GM21381 (cell line): ENCODE data around the gene SMIM35.

ENCODE experiments used
- ATAC-seq: cut with Tn5 transposase; IDR thresholded peaks from one replicate; pipeline ENCODE4 v1.9.1; 2021; ENCODE audit warnings: mild to moderate bottlenecking, moderate library complexity; ENCODE audit not compliant: unreplicated experiment

The SMIM35 gene

GRCh38 chr11:118111019-118111743 is 24.4 kb upstream of the SMIM35 start:
- no peak for ATAC-seq

GRCh38 chr11:118109231-118109630 is 22.5 kb upstream of the SMIM35 start:
- ATAC-seq, result no peak

- ATAC-seq, result no peak
Observed at GRCh38 chr11:118108513-118108912, 21.8 kb upstream of the SMIM35 start.

DNA sequence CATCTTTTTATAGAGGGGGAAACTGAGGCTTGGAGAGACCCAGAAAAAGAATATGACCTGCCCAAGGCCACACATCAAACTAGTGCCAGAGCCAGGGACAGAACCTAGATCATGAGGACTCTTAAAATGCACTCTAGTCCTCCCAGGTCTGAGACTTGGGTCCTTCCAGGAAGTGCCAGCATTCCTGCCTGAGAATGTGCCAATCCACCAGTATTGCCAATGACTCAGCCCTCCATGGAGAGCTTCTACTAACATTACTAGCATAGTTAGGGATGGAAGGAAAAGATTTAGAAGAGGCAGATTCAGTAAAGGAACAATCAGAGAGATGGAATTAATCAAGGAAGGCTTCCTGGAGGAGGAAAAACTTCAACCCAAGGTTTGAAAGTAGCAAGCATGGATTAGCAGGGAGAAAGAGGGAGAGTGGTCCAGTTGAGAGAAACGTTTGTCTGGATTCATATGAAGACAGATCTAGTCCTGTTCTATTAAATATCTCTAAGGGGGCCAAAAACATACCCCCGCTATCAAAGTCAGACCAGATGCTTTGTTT is 20.1 kb upstream of the SMIM35 start:
- no peak for ATAC-seq

- ATAC-seq, result no peak
Observed at GRCh38 chr11:118105657-118106305, 19.0 kb upstream of the SMIM35 start.

GRCh38 chr11:118104491-118104890 is 17.7 kb upstream of the SMIM35 start:
- ATAC-seq, result no peak

DNA sequence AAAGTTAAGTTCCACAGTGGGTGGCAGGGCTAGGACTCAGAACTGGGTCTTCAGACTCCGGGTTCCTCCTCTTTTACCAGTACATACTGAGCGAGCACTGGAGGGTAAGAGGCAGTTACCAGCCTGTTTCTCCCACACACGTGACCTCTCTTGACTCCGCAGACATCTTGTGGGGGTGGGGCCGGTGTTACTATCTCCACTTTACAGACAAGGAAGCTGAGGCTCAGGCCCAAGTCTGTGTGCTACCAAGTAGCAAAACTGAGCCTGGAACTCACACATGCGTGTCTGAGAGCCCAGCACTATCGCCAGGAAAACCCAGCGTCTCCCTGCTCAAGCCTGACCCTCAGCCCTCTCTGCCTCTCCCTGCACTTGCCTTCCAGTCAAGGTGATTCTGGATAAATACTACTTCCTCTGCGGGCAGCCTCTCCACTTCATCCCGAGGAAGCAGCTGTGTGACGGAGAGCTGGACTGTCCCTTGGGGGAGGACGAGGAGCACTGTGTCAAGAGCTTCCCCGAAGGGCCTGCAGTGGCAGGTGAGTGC is 16.0 kb upstream of the SMIM35 start:
- ATAC-seq, result no peak

- no peak for ATAC-seq
Observed at GRCh38 chr11:118100691-118101232, 14.0 kb upstream of the SMIM35 start.

- ATAC-seq, result no peak
Observed at GRCh38 chr11:118099838-118100556, 13.2 kb upstream of the SMIM35 start.

- ATAC-seq, result no peak
Observed at GRCh38 chr11:118098996-118099837, 12.5 kb upstream of the SMIM35 start.

GRCh38 chr11:118095967-118096367 is 9.2 kb upstream of the SMIM35 start:
- no peak for ATAC-seq

DNA sequence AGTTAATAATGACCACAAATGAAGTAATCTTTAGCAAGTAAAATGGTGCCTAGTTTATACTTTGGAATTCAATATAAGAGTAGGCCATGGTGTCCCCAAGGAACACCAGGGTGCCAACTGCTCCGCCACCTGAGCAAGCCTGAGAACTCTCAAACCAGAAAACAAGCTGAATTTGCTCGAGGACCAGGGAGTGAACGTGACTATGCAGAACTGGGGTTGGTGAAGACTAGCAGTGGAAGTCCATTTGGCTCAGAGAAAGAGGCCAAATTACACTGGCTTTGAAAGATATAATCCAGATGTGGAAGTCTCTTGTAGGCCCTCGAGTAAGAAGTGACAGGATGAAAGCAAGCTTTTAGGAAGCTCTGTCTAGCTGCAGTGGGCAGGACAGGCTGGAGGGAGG is 8.7 kb upstream of the SMIM35 start:
- ATAC-seq, result no peak

- ATAC-seq, result no peak
Observed at GRCh38 chr11:118092907-118093571, 6.3 kb upstream of the SMIM35 start.

GRCh38 chr11:118091690-118092089 is 4.9 kb upstream of the SMIM35 start:
- ATAC-seq, result no peak

DNA sequence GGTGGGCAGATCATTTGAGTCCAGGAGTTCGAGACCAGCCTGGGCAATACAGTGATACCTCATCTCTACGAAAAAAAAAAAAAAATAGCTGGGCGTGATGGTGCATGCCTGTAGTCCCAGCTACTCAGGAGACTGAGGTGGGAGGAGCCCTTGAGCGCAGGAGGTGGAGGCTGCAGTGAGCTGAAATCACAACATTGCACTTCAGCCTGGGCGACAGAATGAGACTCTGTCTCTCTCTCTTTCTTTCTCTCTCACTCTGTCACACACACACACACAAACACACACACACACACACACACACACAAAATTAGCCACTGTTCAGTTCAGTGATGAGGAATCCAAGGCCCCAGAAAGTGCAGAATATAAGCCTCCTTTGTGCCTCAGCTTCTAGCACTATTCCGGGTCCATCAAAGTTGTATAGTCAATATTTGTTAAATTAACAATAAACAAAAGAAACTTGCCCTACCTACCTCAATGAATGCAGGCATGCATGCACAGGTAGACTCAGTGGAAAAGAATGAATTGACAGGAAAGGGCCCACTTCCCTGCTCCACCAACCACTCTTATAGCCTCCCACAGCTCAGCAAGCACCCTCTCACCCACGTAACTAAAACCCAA is 3.9 kb upstream of the SMIM35 start:
- no peak for ATAC-seq

DNA sequence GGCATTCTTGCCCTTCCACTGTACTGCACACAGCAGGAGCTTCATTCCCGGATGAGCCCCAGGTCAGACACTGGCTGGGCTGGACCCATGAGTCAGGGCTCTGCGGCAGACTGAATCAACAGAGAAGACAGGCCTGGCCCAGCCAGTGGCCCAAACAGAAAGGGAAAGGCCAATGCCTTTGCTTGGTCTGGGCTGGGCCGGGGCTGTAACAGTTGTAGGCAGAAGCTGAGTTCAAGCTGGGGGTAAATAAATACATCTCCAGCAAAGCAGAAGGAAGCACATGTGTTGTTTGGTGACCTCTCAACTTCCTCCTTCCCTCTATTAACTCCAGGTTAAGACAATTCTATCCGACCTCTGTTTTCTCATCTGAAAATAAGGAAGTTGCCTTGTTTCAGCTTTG is 1.8 kb upstream of the SMIM35 start:
- no peak for ATAC-seq

GRCh38 chr11:118087931-118088330 is 1.2 kb upstream of the SMIM35 start:
- ATAC-seq, result no peak

DNA sequence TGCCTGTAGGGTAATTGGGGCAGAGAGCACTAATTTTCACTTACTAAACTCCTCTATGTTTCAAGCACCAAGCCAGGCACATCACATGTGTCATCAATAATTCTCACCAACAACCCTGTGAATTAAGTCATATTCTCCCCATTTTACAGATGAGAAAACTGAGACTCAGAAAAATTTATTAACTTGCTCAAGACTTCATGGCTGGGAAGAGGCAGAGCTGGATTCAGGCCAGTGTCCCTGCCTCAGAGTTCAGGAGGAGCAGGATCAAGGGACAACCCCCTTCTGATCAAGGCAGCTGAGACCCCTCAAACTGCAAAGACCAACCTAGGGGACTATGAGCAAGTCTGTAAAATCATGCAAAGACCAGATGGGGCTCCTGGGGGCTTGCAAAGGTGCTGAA is 2.1 kb downstream of the SMIM35 start:
- ATAC-seq, result no peak

GRCh38 chr11:118084247-118084646 is 2.5 kb downstream of the SMIM35 start:
- ATAC-seq, result no peak
